Activated T-cell treated with anti-CD3 and anti-CD28 coated beads, Interleukin-2, amount 50 U/mL, for 24 hours (primary cell): ENCODE data around the gene USF3.
A peak's percentile ranks its signal among the peaks of the same experiment; 100 is the strongest.

ENCODE experiments used
- DNase-seq: peaks from one replicate; pipeline ENCODE4 v3.0.0-alpha.2; 2020
- H3K27ac Mint-ChIP-seq: 2 replicates; pipeline ENCODE4 v1.8.0; 2020; ENCODE audit warnings: mild to moderate bottlenecking, mixed read lengths
- H3K27me3 Mint-ChIP-seq: 2 replicates; pipeline ENCODE4 v1.8.0; 2020; ENCODE audit warnings: mixed read lengths
- H3K36me3 Mint-ChIP-seq: 2 replicates; pipeline ENCODE4 v1.8.0; 2020; ENCODE audit warnings: low read depth, mixed read lengths
- H3K4me1 Mint-ChIP-seq: 2 replicates; pipeline ENCODE4 v1.8.0; 2020; ENCODE audit warnings: low read depth, mixed read lengths
- H3K4me3 Mint-ChIP-seq: 2 replicates; pipeline ENCODE4 v1.8.0; 2020; ENCODE audit warnings: mild to moderate bottlenecking, moderate library complexity, mixed read lengths
- H3K9me3 Mint-ChIP-seq: 2 replicates; pipeline ENCODE4 v1.8.0; 2020; ENCODE audit warnings: mixed read lengths

USF3 gene

GRCh38 chr3:113626503-113627371, 69.7 kb downstream of the USF3 start:
- peak overlapping the region; percentile 39 for H3K27ac Mint-ChIP-seq
- H3K9me3 Mint-ChIP-seq = no peaks in the 10 kb centered on the region
- H3K4me1 Mint-ChIP-seq = no peaks in the 10 kb centered on the region
- DNase-seq = no peak
- H3K36me3 Mint-ChIP-seq = peaks cover 64% of the 10 kb centered on the region
- H3K27me3 Mint-ChIP-seq = no peaks in the 10 kb centered on the region
- no peak overlapping the region for H3K4me3 Mint-ChIP-seq

- Mint-ChIP-seq H3K9me3 (no peaks in the 10 kb centered on the region), H3K27me3 (no peaks in the 10 kb centered on the region), H3K27ac (no peak overlapping the region), H3K4me1 (no peaks in the 10 kb centered on the region), H3K4me3 (no peak overlapping the region), H3K36me3 (peaks cover 70% of the 10 kb centered on the region)
- no peak for DNase-seq
Measured at GRCh38 chr3:113625834-113626233, 70.6 kb downstream of the USF3 start.

- Mint-ChIP-seq H3K27ac (no peak overlapping the region), H3K9me3 (no peaks in the 10 kb centered on the region), H3K4me1 (no peaks in the 10 kb centered on the region), H3K36me3 (peaks cover 73% of the 10 kb centered on the region), H3K27me3 (no peaks in the 10 kb centered on the region), H3K4me3 (no peak overlapping the region)
- DNase-seq = no peak
Measured at GRCh38 chr3:113623811-113624210, 72.6 kb downstream of the USF3 start.

GRCh38 chr3:113623324-113623723, 73.1 kb downstream of the USF3 start:
- no peak overlapping the region for H3K27ac Mint-ChIP-seq
- no peaks in the 10 kb centered on the region for H3K9me3 Mint-ChIP-seq
- H3K4me3 Mint-ChIP-seq = no peak overlapping the region
- no peaks in the 10 kb centered on the region for H3K4me1 Mint-ChIP-seq
- peaks cover 72% of the 10 kb centered on the region for H3K36me3 Mint-ChIP-seq
- DNase-seq = no peak
- no peaks in the 10 kb centered on the region for H3K27me3 Mint-ChIP-seq

- Mint-ChIP-seq H3K27ac (no peak overlapping the region), H3K36me3 (peaks cover 65% of the 10 kb centered on the region), H3K4me1 (no peaks in the 10 kb centered on the region), H3K27me3 (no peaks in the 10 kb centered on the region), H3K4me3 (no peak overlapping the region), H3K9me3 (no peaks in the 10 kb centered on the region)
- no peak for DNase-seq
Measured at GRCh38 chr3:113620091-113620490, 76.4 kb downstream of the USF3 start.

GRCh38 chr3:113617726-113618125, 78.7 kb downstream of the USF3 start:
- H3K27ac Mint-ChIP-seq = no peak overlapping the region
- no peak overlapping the region for H3K4me3 Mint-ChIP-seq
- H3K36me3 Mint-ChIP-seq = peaks cover 67% of the 10 kb centered on the region
- no peaks in the 10 kb centered on the region for H3K27me3 Mint-ChIP-seq
- no peaks in the 10 kb centered on the region for H3K4me1 Mint-ChIP-seq
- DNase-seq = no peak
- no peaks in the 10 kb centered on the region for H3K9me3 Mint-ChIP-seq

GRCh38 chr3:113615976-113616375, 80.5 kb downstream of the USF3 start:
- DNase-seq = no peak
- Mint-ChIP-seq H3K27ac (no peak overlapping the region), H3K36me3 (peaks cover 78% of the 10 kb centered on the region)

GRCh38 chr3:113614402-113614801, 82.0 kb downstream of the USF3 start:
- Mint-ChIP-seq H3K9me3 (no peaks in the 10 kb centered on the region), H3K27ac (no peak overlapping the region), H3K4me1 (no peaks in the 10 kb centered on the region), H3K36me3 (peaks cover 79% of the 10 kb centered on the region), H3K27me3 (no peaks in the 10 kb centered on the region), H3K4me3 (no peak overlapping the region)
- no peak for DNase-seq

More at GRCh38 chr3:113615976-113616375, 80.5 kb downstream of the USF3 start:
- Mint-ChIP-seq H3K27me3 (no peaks in the 10 kb centered on the region), H3K4me1 (no peaks in the 10 kb centered on the region), H3K4me3 (no peak overlapping the region), H3K9me3 (no peaks in the 10 kb centered on the region)

GRCh38 chr3:113607219-113607596, 89.2 kb downstream of the USF3 start:
- peaks cover 25% of the 10 kb centered on the region for H3K4me1 Mint-ChIP-seq
- H3K27ac Mint-ChIP-seq = peak overlapping the region; percentile 85
- DNase-seq = no peak
- peaks cover 80% of the 10 kb centered on the region for H3K36me3 Mint-ChIP-seq
- peak overlapping the region; percentile 41 for H3K4me3 Mint-ChIP-seq
- no peaks in the 10 kb centered on the region for H3K9me3 Mint-ChIP-seq
- no peaks in the 10 kb centered on the region for H3K27me3 Mint-ChIP-seq

GRCh38 chr3:113606539-113607218, 89.8 kb downstream of the USF3 start:
- peak; percentile 36 for DNase-seq
- no peaks in the 10 kb centered on the region for H3K9me3 Mint-ChIP-seq
- H3K27ac Mint-ChIP-seq = peak overlapping the region; percentile 85
- H3K4me3 Mint-ChIP-seq = peak overlapping the region; percentile 41
- H3K27me3 Mint-ChIP-seq = no peaks in the 10 kb centered on the region
- H3K36me3 Mint-ChIP-seq = peaks cover 78% of the 10 kb centered on the region
- peaks cover 25% of the 10 kb centered on the region for H3K4me1 Mint-ChIP-seq

GRCh38 chr3:113602836-113603235, 93.6 kb downstream of the USF3 start:
- peaks cover 22% of the 10 kb centered on the region for H3K4me1 Mint-ChIP-seq
- H3K27me3 Mint-ChIP-seq = no peaks in the 10 kb centered on the region
- no peak for DNase-seq
- H3K27ac Mint-ChIP-seq = peak overlapping the region; percentile 52
- H3K36me3 Mint-ChIP-seq = peaks cover 54% of the 10 kb centered on the region
- H3K4me3 Mint-ChIP-seq = no peak overlapping the region
- H3K9me3 Mint-ChIP-seq = no peaks in the 10 kb centered on the region

GRCh38 chr3:113602256-113602655, 94.2 kb downstream of the USF3 start:
- H3K9me3 Mint-ChIP-seq = no peaks in the 10 kb centered on the region
- no peak for DNase-seq
- no peak overlapping the region for H3K4me3 Mint-ChIP-seq

GRCh38 chr3:113601240-113601639, 95.2 kb downstream of the USF3 start:
- no peak overlapping the region for H3K27ac Mint-ChIP-seq
- DNase-seq = no peak
- peaks cover 6% of the 10 kb centered on the region for H3K4me1 Mint-ChIP-seq
- peaks cover 50% of the 10 kb centered on the region for H3K36me3 Mint-ChIP-seq
- no peak overlapping the region for H3K4me3 Mint-ChIP-seq
- no peaks in the 10 kb centered on the region for H3K27me3 Mint-ChIP-seq
- no peaks in the 10 kb centered on the region for H3K9me3 Mint-ChIP-seq

More at GRCh38 chr3:113602256-113602655, 94.2 kb downstream of the USF3 start:
- Mint-ChIP-seq H3K27ac (no peak overlapping the region), H3K27me3 (no peaks in the 10 kb centered on the region), H3K4me1 (peaks cover 17% of the 10 kb centered on the region), H3K36me3 (peaks cover 48% of the 10 kb centered on the region)

- no peak for DNase-seq
- H3K27ac Mint-ChIP-seq = no peak overlapping the region
Measured at GRCh38 chr3:113600418-113601182, 95.8 kb downstream of the USF3 start.

More at GRCh38 chr3:113600418-113601182, 95.8 kb downstream of the USF3 start:
- Mint-ChIP-seq H3K27me3 (no peaks in the 10 kb centered on the region), H3K36me3 (peaks cover 50% of the 10 kb centered on the region), H3K4me1 (peaks cover 3% of the 10 kb centered on the region), H3K4me3 (no peak overlapping the region), H3K9me3 (no peaks in the 10 kb centered on the region)
